ENCODE results near the gene RNF157. TPM values are rescaled to one million over a fixed set of nuclear protein-coding genes. Genes with fewer than 3 reads are reported as not detected.

RNF157 gene
- total and polyA plus RNA-seq, 2 of the 13 experiments (the other 11 are each of a cell fraction or from before 2014, with no cell fraction given), result 0.44 to 1.5 TPM

DNA sequence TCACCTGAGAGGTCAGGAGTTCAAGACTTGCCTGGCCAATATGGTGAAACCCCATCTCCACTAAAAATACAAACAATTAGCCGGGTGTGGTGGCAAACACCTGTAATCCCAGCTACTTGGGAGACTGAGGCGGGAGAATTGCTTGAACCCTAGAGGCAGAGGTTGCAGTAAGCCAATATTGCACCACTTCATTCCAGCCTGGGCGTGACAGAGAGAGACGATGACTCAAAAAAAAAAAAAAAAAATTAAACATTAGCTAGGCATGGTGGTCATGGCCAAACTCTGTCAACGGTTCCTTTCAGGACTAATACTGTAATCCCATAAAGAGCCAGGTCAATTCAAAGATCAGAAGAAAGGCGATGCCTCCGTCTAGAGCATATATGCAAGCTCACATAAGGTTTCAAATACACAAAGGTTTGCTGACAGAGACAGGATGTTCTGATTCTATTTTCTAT, 2.4 kb downstream of the RNF157 start (continued):
- TF ChIP-seq ZNF775 (CRISPR knock-in tag; IDR thresholded peaks at IDR 0.05; ENCODE audit: borderline replicate concordance) (no peak), ZNF580 (CRISPR knock-in tag; IDR thresholded peaks at IDR 0.05; ENCODE audit: borderline replicate concordance, low read depth) (peak; percentile 38; the same call in 1 of the 2 replicates), ZNF564 (CRISPR knock-in tag; IDR thresholded peaks at IDR 0.05) (no peak), CHD4 (IDR thresholded peaks at IDR 0.05; ENCODE audit: borderline replicate concordance, low read length) (peak; percentile 85), AGO1 (IDR thresholded peaks at IDR 0.05; ENCODE audit: low read depth, low read length, poor library complexity, severe bottlenecking) (no peak), SP4 (CRISPR knock-in tag; IDR thresholded peaks at IDR 0.05) (no peak), SMC3 (IDR thresholded peaks at IDR 0.05; ENCODE audit: low read length) (peak; percentile 16; the same call in 1 of the 2 replicates), MXD3 (CRISPR knock-in tag; IDR thresholded peaks at IDR 0.05) (no peak), ATF1 (CRISPR knock-in tag; IDR thresholded peaks at IDR 0.05) (peak; percentile 45; the same call in 1 of the 2 replicates), KLF16 (CRISPR knock-in tag; IDR thresholded peaks at IDR 0.05) (peak in 1 of 2 experiments; percentile 71; a peak in 1 of 4 replicates), KDM1A (CRISPR knock-in tag; IDR thresholded peaks at IDR 0.05) (peak; percentile 66; the same call in 1 of the 2 replicates), SMYD3 (CRISPR knock-in tag; IDR thresholded peaks at IDR 0.05) (0 out of 2 replicates have a peak, but pooled peaks have one; percentile 30), KAT8 (CRISPR knock-in tag; IDR thresholded peaks at IDR 0.05) (0 out of 2 replicates have a peak, but pooled peaks have one; percentile 32), ELF3 (CRISPR knock-in tag; IDR thresholded peaks at IDR 0.05) (peak; percentile 53; the same call in 1 of the 2 replicates), EED (CRISPR knock-in tag; IDR thresholded peaks at IDR 0.05) (no peak), ZNF691 (CRISPR knock-in tag; IDR thresholded peaks at IDR 0.05; ENCODE audit: borderline replicate concordance, low read depth) (0 out of 2 replicates have a peak, but pooled peaks have one; percentile 24), ZNF33B (CRISPR knock-in tag; IDR thresholded peaks at IDR 0.05) (no peak), ZNF678 (CRISPR knock-in tag; IDR thresholded peaks at IDR 0.05) (no peak), ZNF879 (CRISPR knock-in tag; IDR thresholded peaks at IDR 0.05) (no peak), KDM6A (CRISPR knock-in tag; IDR thresholded peaks at IDR 0.05; ENCODE audit: low read depth) (no peak)
- TF ChIP-seq, protein P1, sequence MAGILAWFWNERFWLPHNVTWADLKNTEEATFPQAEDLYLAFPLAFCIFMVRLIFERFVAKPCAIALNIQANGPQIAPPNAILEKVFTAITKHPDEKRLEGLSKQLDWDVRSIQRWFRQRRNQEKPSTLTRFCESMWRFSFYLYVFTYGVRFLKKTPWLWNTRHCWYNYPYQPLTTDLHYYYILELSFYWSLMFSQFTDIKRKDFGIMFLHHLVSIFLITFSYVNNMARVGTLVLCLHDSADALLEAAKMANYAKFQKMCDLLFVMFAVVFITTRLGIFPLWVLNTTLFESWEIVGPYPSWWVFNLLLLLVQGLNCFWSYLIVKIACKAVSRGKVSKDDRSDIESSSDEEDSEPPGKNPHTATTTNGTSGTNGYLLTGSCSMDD (CRISPR knock-in tag; IDR thresholded peaks at IDR 0.05), result no peak
- TF ChIP-seq, protein P2, sequence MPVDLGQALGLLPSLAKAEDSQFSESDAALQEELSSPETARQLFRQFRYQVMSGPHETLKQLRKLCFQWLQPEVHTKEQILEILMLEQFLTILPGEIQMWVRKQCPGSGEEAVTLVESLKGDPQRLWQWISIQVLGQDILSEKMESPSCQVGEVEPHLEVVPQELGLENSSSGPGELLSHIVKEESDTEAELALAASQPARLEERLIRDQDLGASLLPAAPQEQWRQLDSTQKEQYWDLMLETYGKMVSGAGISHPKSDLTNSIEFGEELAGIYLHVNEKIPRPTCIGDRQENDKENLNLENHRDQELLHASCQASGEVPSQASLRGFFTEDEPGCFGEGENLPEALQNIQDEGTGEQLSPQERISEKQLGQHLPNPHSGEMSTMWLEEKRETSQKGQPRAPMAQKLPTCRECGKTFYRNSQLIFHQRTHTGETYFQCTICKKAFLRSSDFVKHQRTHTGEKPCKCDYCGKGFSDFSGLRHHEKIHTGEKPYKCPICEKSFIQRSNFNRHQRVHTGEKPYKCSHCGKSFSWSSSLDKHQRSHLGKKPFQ (CRISPR knock-in tag; IDR thresholded peaks at IDR 0.05; ENCODE audit: insufficient replicate concordance), result peak; percentile 26
- TF ChIP-seq, protein P3, sequence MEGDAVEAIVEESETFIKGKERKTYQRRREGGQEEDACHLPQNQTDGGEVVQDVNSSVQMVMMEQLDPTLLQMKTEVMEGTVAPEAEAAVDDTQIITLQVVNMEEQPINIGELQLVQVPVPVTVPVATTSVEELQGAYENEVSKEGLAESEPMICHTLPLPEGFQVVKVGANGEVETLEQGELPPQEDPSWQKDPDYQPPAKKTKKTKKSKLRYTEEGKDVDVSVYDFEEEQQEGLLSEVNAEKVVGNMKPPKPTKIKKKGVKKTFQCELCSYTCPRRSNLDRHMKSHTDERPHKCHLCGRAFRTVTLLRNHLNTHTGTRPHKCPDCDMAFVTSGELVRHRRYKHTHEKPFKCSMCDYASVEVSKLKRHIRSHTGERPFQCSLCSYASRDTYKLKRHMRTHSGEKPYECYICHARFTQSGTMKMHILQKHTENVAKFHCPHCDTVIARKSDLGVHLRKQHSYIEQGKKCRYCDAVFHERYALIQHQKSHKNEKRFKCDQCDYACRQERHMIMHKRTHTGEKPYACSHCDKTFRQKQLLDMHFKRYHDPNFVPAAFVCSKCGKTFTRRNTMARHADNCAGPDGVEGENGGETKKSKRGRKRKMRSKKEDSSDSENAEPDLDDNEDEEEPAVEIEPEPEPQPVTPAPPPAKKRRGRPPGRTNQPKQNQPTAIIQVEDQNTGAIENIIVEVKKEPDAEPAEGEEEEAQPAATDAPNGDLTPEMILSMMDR (CRISPR knock-in tag; IDR thresholded peaks at IDR 0.05), result 0 out of 2 replicates have a peak, but pooled peaks have one; percentile 3
- TF ChIP-seq, protein P4, sequence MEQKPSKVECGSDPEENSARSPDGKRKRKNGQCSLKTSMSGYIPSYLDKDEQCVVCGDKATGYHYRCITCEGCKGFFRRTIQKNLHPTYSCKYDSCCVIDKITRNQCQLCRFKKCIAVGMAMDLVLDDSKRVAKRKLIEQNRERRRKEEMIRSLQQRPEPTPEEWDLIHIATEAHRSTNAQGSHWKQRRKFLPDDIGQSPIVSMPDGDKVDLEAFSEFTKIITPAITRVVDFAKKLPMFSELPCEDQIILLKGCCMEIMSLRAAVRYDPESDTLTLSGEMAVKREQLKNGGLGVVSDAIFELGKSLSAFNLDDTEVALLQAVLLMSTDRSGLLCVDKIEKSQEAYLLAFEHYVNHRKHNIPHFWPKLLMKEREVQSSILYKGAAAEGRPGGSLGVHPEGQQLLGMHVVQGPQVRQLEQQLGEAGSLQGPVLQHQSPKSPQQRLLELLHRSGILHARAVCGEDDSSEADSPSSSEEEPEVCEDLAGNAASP (CRISPR knock-in tag; IDR thresholded peaks at IDR 0.05; ENCODE audit: borderline replicate concordance), result 0 out of 2 replicates have a peak, but pooled peaks have one; percentile 20
